GM18520 (cell line): ENCODE measurements around the gene HOMER3.
"Not testable (repeated sequence)": the region's sequence is repeated elsewhere in the genome, so short reads cannot be mapped to it uniquely, and the experiment has no call there.

Experiments
- ATAC-seq: cut with Tn5 transposase; IDR thresholded peaks from one replicate; pipeline ENCODE4 v1.9.1; 2021; ENCODE audit not compliant: unreplicated experiment

HOMER3 gene

DNA sequence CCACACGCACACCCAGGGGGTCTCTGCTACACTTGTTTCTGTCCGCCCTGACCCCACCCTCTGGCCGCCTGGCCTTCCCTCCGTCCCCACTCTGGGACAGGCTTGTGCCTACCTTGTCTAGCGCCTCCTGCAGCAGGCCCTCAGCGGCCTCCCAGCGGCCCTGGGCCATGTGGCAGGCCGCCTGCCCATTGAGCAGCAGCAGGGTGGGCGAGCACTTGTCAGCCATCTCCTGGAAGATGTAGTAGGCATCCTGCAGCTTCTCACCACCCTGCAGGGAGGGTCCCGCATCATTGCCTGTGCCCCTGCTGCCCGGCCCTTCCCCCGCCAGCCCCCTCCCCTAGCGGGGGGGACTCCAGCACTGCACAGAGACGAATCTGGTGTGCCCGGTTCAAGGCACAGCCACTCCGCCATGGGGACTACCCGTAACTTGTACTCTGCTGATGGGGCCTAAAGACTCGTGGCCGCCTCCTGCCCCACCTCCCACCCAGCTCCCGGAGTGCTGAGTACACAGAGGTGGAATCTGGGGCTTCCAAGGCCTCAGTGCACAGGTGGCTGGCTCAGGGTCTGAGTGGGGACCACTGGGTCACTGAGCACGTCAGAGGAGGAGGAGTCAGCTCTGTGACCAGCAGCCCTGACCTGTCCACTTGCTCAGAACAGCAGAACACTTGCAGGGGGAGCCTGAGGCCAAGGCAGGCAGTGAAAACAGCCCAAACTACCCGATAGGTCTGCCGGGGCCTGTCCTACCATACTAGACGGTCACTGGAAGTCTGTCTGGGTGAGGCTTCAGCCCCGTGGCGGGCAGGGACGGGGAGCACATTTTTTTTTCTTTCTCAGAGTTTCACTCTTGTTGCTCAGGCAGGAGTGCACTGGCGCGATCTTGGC, 37.6 kb downstream of the HOMER3 start:
- no peak for ATAC-seq

GRCh38 chr19:18902519-18902918, 38.5 kb downstream of the HOMER3 start:
- not testable (repeated sequence) for ATAC-seq

GRCh38 chr19:18901491-18901890, 39.5 kb downstream of the HOMER3 start:
- no peak for ATAC-seq

DNA sequence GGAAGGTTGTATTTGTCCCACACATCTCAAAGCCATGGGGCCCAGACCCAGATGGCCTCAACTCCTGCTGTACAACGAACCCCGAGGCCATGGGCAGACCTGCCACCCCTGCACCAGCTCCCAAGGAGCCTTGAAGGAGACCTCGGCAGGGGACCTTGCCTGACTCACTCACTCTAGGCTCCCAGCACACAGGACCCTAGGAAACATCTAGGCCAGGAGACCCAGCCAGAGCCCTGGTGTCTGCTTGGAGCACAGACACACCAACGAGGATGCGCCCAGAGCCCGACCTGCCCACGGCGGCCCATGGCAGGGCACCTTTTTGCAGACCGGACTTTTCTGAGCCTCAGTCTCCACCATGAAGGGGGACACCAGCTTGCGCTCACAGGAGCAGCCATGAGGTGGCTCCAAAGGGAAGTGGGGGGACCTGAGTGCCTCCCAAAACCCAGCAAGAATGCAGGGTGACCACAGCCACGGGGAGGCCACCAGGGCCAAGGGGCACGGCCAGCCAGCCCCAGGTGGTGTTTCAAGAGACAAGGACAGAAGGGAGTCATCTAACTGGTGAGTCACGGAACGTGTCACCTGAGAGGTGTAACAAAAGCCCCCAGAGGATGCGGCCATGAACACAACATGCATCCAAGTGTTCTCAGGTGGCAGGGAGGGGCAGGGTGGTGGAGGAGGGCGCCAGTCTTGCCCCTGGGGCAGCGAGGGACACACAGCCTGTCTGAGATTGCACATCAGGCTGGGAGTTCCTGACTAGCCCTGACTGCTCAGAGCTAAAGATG, 40.1 kb downstream of the HOMER3 start:
- ATAC-seq: no peak

- ATAC-seq: no peak
Observed at GRCh38 chr19:18899624-18900560, 41.1 kb downstream of the HOMER3 start.

GRCh38 chr19:18898607-18899408, 42.2 kb downstream of the HOMER3 start:
- ATAC-seq: no peak

GRCh38 chr19:18898081-18898606, 42.9 kb downstream of the HOMER3 start:
- ATAC-seq: no peak

DNA sequence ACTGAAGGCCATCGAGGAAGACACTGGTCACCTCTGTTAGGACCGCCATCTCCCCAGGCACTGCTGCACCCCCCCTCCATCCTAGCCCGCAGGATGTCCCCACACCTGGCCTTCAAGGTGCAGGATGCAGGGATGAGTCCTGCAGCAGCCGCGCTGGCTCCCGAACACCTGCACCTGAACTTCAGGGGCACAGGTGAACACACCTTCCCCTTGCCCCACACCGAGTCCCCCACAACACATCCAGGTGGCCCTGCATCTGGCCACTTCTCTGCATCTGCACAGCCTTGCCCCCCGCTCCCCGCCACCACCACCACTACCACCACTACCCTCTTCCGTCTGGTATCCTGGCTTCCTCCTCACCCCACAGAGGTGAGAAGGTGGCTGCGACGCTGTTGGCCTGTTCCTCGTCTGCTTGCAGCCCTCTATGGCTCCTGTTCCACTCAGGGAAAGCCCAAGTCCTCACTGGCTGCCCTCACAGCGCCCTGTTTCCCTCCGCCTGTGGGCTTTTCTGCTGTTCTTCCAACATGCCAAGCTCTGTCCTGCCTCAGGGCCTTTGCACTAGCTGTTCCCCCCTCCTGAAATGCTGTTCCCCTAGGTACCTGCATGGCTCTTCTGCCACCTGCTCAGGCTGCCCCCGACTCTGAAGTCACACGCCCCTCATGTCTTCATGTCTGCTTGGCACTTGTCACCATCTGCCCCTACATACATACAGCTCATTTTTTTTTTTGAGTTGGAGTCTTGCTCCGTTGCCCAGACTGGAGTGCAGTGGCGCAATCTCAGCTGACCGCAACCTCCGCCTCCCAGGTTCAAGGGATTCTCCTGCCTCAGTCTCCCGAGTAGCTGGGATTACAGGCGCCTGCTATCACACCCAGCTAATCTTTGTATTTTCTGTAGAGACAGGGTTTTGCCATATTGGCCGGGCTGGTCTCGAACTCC, 43.7 kb downstream of the HOMER3 start:
- ATAC-seq: no peak

GRCh38 chr19:18896421-18896841, 44.6 kb downstream of the HOMER3 start:
- ATAC-seq: no peak

GRCh38 chr19:18895824-18896341, 45.1 kb downstream of the HOMER3 start, which contains the start of gene CERS1:
Gene CERS1 (minus strand): TSS chr19:18896158. CDS start chr19:18896072, 86 bp downstream.
- no peak for ATAC-seq

DNA sequence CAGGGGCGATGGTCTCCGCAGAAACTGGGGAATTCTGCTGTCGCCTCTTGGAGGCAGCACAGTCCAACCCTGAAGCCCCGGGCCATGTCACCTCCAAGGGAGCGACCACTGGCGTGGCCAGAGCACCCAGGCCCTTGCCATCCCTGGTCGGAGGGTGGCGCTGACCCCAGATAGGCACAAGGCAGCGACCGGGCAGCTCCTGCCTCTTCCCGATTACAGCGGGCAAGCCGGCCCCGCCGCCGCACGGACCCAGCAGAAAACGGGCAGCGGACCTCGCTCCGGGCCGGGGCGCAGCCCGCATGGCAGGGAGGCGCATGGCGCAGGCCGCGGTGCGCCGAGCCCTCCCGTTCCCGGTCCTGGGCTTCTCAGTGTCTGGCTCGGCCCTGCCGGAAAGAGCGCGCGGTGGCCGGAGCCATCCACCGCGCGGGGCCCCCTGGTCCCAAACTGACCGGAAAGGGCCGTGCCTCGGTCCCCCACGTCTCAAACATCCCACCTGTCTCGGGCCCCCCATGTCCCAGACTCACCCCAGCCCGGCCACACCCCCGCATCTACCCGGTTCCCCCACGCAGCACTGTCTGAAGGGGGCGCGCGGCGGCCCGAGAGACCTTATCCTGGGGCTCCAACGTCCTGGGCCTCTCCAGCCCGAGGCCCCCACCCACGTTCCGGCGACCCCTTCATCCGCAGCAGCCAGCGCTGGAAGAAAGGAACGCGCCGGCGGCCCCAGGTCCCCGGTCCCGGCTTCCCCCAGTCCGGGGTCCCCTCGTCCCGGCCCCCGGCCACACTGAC, 45.8 kb downstream of the HOMER3 start:
- no peak for ATAC-seq

DNA sequence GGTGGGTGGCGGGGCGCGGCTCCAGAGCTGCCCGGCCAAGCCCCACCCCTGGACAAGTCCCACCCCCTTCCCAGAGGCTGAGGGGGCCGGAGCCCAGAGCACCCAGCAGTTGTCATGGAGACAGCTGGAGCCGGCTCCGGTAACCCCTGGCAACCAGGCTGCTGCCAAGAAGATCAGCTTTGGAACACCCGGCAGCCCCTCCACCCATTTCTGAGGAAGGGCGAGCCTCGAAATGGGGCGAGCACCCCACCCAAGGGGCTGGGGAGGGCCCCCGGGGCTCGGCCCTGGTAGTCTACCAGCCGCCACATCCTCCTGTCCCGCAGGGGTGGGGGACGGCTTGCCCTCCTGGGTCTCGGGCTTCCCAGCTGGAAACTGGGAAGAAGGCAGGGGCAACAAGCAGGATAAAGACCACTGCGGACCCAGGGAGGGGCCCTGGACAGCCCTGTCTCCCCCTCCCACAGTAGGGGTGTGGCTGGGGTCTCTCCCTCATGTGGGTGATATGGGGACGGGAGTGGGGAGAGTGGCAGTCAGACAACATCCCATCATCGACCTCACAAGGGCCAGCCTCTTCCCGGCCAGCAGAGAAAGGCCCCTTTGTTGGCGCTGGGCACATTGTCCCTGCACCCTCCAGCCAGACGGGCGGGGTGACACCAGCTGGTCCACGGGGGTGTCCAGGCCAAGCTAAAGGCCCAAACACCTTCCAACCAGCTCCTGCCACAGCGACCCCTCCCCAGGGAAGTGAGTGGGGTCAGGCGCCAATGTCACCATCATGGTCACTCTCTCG, 46.6 kb downstream of the HOMER3 start:
- ATAC-seq: no peak

DNA sequence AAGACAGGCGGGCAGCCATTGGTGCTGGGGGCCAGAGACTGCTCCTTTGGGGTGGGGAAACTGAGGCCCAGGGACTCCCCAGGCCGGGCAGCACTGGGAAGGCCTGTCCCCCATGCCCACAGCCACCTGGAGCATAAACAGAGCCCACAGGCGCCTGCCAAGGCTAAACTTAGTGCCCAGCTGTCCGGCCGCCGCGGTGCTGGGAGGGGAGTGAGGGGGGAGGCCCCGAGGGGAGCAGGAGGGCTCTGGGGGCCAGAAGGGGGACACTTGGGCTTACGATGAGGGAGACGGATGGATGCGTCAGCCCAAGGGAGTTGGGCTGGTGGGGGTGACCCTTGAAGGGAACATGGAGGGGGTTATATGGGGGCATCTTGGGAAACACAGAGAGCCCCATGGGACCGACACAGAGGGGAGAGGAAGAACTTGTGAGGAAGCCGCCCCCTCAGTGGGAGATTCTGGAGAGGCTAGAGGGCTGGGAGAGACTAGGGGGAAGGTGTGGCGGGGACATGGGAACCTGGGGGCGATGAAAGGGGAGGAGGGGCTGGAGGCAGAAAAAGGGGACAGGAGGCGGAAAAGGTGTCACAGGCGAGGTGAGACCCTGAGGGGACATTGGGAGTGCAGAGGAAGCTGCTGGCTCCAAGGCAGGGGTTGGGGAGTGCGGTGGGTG, 47.3 kb downstream of the HOMER3 start:
- no peak for ATAC-seq

- ATAC-seq: no peak
Observed at GRCh38 chr19:18889949-18890745, 50.9 kb downstream of the HOMER3 start.

GRCh38 chr19:18886972-18887371, 54.0 kb downstream of the HOMER3 start:
- no peak for ATAC-seq
